Stimulated activated CD4-positive, alpha-beta T cell treated with anti-CD3 and anti-CD28 coated beads, Interleukin-1b, Interleukin-23, amount 100 ng/mL, for 48 hours (primary cell): ENCODE data around the gene ARVCF.

Experiments used
- DNase-seq: peaks from one replicate; pipeline ENCODE4 v3.0.0-alpha.2; 2020

Gene ARVCF

GRCh38 chr22:20014526-20015186 is 2.0 kb downstream of the ARVCF start:
- no peak for DNase-seq

GRCh38 chr22:20013382-20013871 is 3.2 kb downstream of the ARVCF start:
- peak; percentile 10 for DNase-seq

- DNase-seq = no peak
These were observed 3.8 kb downstream of the ARVCF start for GRCh38 chr22:20012741-20013331.

GRCh38 chr22:20011993-20012740 is 4.5 kb downstream of the ARVCF start:
- DNase-seq = no peak

GRCh38 chr22:20011123-20011992 is 5.3 kb downstream of the ARVCF start:
- DNase-seq = no peak

- DNase-seq = no peak
These were observed 6.1 kb downstream of the ARVCF start for GRCh38 chr22:20010307-20011122.

GRCh38 chr22:20009582-20010306 is 6.9 kb downstream of the ARVCF start:
- DNase-seq = no peak

- DNase-seq = no peak
These were observed 7.6 kb downstream of the ARVCF start for GRCh38 chr22:20009018-20009491.

GRCh38 chr22:20008221-20008995 is 8.2 kb downstream of the ARVCF start:
- DNase-seq = no peak

GRCh38 chr22:20004464-20004863 is 12.2 kb downstream of the ARVCF start:
- DNase-seq = no peak

GRCh38 chr22:20003304-20003703 is 13.3 kb downstream of the ARVCF start:
- no peak for DNase-seq

GRCh38 chr22:20002636-20003035 is 14.0 kb downstream of the ARVCF start:
- DNase-seq = no peak

GRCh38 chr22:20002128-20002527 is 14.5 kb downstream of the ARVCF start:
- DNase-seq = no peak

- no peak for DNase-seq
These were observed 15.5 kb downstream of the ARVCF start for GRCh38 chr22:20001082-20001638.

GRCh38 chr22:20000246-20001081 is 16.2 kb downstream of the ARVCF start:
- no peak for DNase-seq

GRCh38 chr22:19998991-19999820 is 17.4 kb downstream of the ARVCF start:
- DNase-seq = no peak

- DNase-seq = no peak
These were observed 18.2 kb downstream of the ARVCF start for GRCh38 chr22:19998232-19998951.
